ENCODE results near the gene GPR22. TPM values are rescaled to one million over a fixed set of nuclear protein-coding genes. Genes with fewer than 3 reads are reported as not detected.

The GPR22 gene
- total RNA-seq, 1 experiment from 2014 or later: not detected

DNA sequence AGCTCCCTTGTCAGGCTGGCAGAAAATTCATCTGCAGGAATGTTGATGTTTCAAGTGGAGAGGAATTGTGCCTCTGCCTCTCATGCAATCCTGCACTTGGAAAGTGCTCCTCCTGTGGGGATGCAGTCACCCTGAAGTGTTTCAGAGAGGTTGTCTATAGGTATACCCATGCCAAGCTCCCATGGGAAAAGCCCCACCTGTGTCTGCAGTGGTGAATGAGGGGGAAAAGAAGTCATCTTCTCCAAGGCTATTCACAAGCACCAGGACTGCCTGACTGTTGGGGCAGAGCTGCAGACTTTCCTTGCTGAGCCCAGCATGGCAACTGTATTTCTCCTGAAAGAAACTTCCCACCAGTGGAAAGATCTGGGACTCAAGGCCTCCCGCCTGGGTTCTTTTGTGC lies 35.5 kb downstream of the GPR22 start:
- no peaks in the 10 kb centered on the region for H3K4me1 ChIP-seq (ENCODE audit: insufficient read depth, low read length)
- peaks cover 21 to 31% (median 30%) of the 10 kb centered on the region in 3 experiments for H3K36me3 Mint-ChIP-seq (ENCODE audit: insufficient read depth in 1 of 3, low read depth in 3 of 3)
- peaks cover 6% of the 10 kb centered on the region for H3K9me3 ChIP-seq (ENCODE audit: control insufficient read depth, low read depth, low read length)
- no peak overlapping the region for H3K27ac ChIP-seq (ENCODE audit: insufficient read length, low read depth, low read length)
- H4K20me1 ChIP-seq (ENCODE audit: control insufficient read depth, insufficient read depth, insufficient read length): no peaks in the 10 kb centered on the region
- DNase-seq: no peak
- no peak overlapping the region for H3K4ac ChIP-seq (ENCODE audit: low read depth, low read length)
- H2BK5ac ChIP-seq (ENCODE audit: insufficient read length, low read length): no peak overlapping the region
- H2AK5ac ChIP-seq (ENCODE audit: insufficient read length, low read length): no peak overlapping the region
- H3K56ac ChIP-seq (ENCODE audit: insufficient read length, low read depth, low read length): no peak overlapping the region
- H3K4me2 ChIP-seq (ENCODE audit: insufficient read depth, insufficient read length, low read length): no peak overlapping the region
- H3K27me3 Mint-ChIP-seq (ENCODE audit: low read depth): peaks cover 2% of the 10 kb centered on the region; the same call in 1 of the 2 replicates
- H2BK20ac ChIP-seq (ENCODE audit: low read depth, low read length, poor library complexity, severe bottlenecking): no peak overlapping the region
- H2AFZ ChIP-seq (ENCODE audit: low read length): no peak overlapping the region
- TF ChIP-seq, protein P1, sequence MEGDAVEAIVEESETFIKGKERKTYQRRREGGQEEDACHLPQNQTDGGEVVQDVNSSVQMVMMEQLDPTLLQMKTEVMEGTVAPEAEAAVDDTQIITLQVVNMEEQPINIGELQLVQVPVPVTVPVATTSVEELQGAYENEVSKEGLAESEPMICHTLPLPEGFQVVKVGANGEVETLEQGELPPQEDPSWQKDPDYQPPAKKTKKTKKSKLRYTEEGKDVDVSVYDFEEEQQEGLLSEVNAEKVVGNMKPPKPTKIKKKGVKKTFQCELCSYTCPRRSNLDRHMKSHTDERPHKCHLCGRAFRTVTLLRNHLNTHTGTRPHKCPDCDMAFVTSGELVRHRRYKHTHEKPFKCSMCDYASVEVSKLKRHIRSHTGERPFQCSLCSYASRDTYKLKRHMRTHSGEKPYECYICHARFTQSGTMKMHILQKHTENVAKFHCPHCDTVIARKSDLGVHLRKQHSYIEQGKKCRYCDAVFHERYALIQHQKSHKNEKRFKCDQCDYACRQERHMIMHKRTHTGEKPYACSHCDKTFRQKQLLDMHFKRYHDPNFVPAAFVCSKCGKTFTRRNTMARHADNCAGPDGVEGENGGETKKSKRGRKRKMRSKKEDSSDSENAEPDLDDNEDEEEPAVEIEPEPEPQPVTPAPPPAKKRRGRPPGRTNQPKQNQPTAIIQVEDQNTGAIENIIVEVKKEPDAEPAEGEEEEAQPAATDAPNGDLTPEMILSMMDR (conservative IDR thresholded peaks at IDR 0.05): no peak
- H3K79me1 ChIP-seq (ENCODE audit: insufficient read depth, low read depth, low read length, poor library complexity, severe bottlenecking): no peaks in the 10 kb centered on the region
- H4K5ac ChIP-seq (ENCODE audit: insufficient read length, low read depth, low read length): no peak overlapping the region
- H3K23me2 ChIP-seq (ENCODE audit: insufficient read length, low read depth, low read length, poor library complexity, severe bottlenecking): no peaks in the 10 kb centered on the region
- no peak overlapping the region for H3K18ac ChIP-seq (ENCODE audit: insufficient read length, low read depth, low read length)
- no peak overlapping the region for H3K23ac ChIP-seq (ENCODE audit: insufficient read length, low read depth, low read length)
- no peak overlapping the region for H3K4me3 Mint-ChIP-seq
- WGBS (ENCODE audit: extremely low coverage, insufficient read length, low lambda C conversion rate): no CpG with 5 or more reads among the region's 1 CpG
- H3K14ac ChIP-seq (ENCODE audit: insufficient read depth, low read length): no peak overlapping the region
- no peak overlapping the region for H3K27ac Mint-ChIP-seq
- no peak overlapping the region for H2BK120ac ChIP-seq (ENCODE audit: low read depth, low read length, poor library complexity, severe bottlenecking)
- H2BK12ac ChIP-seq (ENCODE audit: insufficient read length, low read depth, low read length): no peak overlapping the region
- no peak overlapping the region for H4K8ac ChIP-seq (replicated peaks; ENCODE audit: insufficient read length, low read depth, low read length)
- H3K27me3 ChIP-seq (ENCODE audit: insufficient read depth, low read length): no peaks in the 10 kb centered on the region
- peaks cover 0 to 2% of the 10 kb centered on the region in 2 experiments; a peak in 1 of 4 replicates for H3K4me1 Mint-ChIP-seq
- peaks cover 20 to 23% of the 10 kb centered on the region in 2 experiments for H3K9me3 Mint-ChIP-seq
- no peak overlapping the region for H2BK15ac ChIP-seq (ENCODE audit: low read depth, low read length)
- no peak overlapping the region for H4K91ac ChIP-seq (ENCODE audit: insufficient read length, low read depth, low read length)
- H3K79me2 ChIP-seq (ENCODE audit: insufficient read depth, low read length): no peaks in the 10 kb centered on the region
- H3K9ac ChIP-seq (ENCODE audit: extremely low read depth, insufficient read length, low read length): no peak overlapping the region
- no peak overlapping the region for H3T11ph ChIP-seq (ENCODE audit: low read length)

All from H9 (cell line).